OCI-LY7 (cell line): ENCODE data around the gene TIMM13. TPM values are rescaled to one million over a fixed set of nuclear protein-coding genes. Genes with fewer than 3 reads are reported as not detected.

Source experiments
- BruUV-seq: library from RNA; stranded (reverse); fragments of 400-500 nt; replicated peaks from 2 replicates; lab custom pipeline; 2021; lab: Mats Ljungman, UMichigan
- CTCF ChIA-PET: fragments of 300-600 bp; sonication (Branson Sonifier 250); formaldehyde crosslinking; loops from one replicate; lab custom pipeline; 2022; ENCODE audit warnings: antibody characterized with exemption; ENCODE audit not compliant: unreplicated experiment; lab: Charles Lee
- POLR2A ChIA-PET: fragments of 300-600 bp; sonication (Branson Sonifier 250); formaldehyde crosslinking; loops from one replicate; lab custom pipeline; 2022; ENCODE audit warnings: antibody characterized with exemption; lab: Charles Lee
- DNase-seq: peaks from one replicate; pipeline ENCODE4 v3.0.0-alpha.2; 2015; ENCODE audit warnings: low spot score
- H2AFZ ChIP-seq: fragments of 200-600 bp; sonication (generic), shearing (Covaris generic); 2 replicates; pipeline ENCODE4 v1.6.1; 2014; ENCODE audit warnings: mild to moderate bottlenecking, antibody characterized with exemption, low read length, moderate library complexity
- H3K27ac ChIP-seq: fragments of 200-600 bp; sonication (generic); 2 replicates; pipeline ENCODE4 v1.5.1; 2014; ENCODE audit warnings: mixed run types, low read depth, mild to moderate bottlenecking, moderate library complexity, low read length, inconsistent platforms; ENCODE audit not compliant: poor library complexity, severe bottlenecking
- H3K36me3 ChIP-seq: fragments of 200-600 bp; sonication (generic); 2 replicates; pipeline ENCODE4 v1.6.1; 2014; ENCODE audit warnings: mild to moderate bottlenecking, antibody characterized with exemption, low read length, moderate library complexity, mixed read lengths; ENCODE audit not compliant: insufficient read depth
- H3K4me1 ChIP-seq: fragments of 200-600 bp; sonication (generic); 2 replicates; pipeline ENCODE4 v1.5.1; 2014; ENCODE audit warnings: mild to moderate bottlenecking, low read length; ENCODE audit not compliant: insufficient read depth, poor library complexity, severe bottlenecking
- H3K4me2 ChIP-seq: fragments of 200-600 bp; sonication (generic); 2 replicates; pipeline ENCODE4 v1.6.1; 2014; ENCODE audit warnings: mild to moderate bottlenecking, low read length
- H3K4me3 ChIP-seq: fragments of 200-600 bp; sonication (generic); 2 replicates; pipeline ENCODE4 v1.5.1; 2014; ENCODE audit warnings: mild to moderate bottlenecking, low read depth, low read length; ENCODE audit not compliant: poor library complexity, severe bottlenecking
- H3K79me2 ChIP-seq: fragments of 200-600 bp; sonication (generic); 2 replicates; pipeline ENCODE4 v1.6.1; 2016; ENCODE audit warnings: low read depth, mild to moderate bottlenecking, low read length, moderate library complexity, mixed read lengths; ENCODE audit not compliant: insufficient read depth
- H3K9me2 ChIP-seq: fragments of 200-600 bp; sonication (generic); 2 replicates; pipeline ENCODE4 v1.6.1; 2016; ENCODE audit warnings: mild to moderate bottlenecking, low read length, mixed read lengths; ENCODE audit not compliant: insufficient read depth
- H3K9me3 ChIP-seq: fragments of 200-600 bp; sonication (generic); 2 replicates; pipeline ENCODE4 v1.6.1; 2014; ENCODE audit warnings: mild to moderate bottlenecking, mixed run types, low read length, mixed read lengths
- H4K20me1 ChIP-seq: fragments of 200-600 bp; sonication (generic); 2 replicates; pipeline ENCODE4 v1.6.1; 2014; ENCODE audit warnings: mild to moderate bottlenecking, antibody characterized with exemption, low read length, moderate library complexity, mixed read lengths; ENCODE audit not compliant: insufficient read depth
- EZH2phosphoT487 ChIP-seq: fragments of 200-600 bp; sonication (generic); IDR thresholded peaks from 2 replicates; pipeline ENCODE4 v1.6.1; 2018; ENCODE audit warnings: low read depth, borderline replicate concordance, mild to moderate bottlenecking, mixed run types, antibody characterized with exemption, low read length, moderate library complexity, mixed read lengths
- intact Hi-C: fragments of 100-400 bp; cut with micrococcal nuclease; formaldehyde crosslinking; loops from one replicate; pipeline ENCODE4 v1.10.0; 2022; ENCODE audit not compliant: unreplicated experiment
- total RNA-seq, 2 experiments: library from RNA; depleted of rRNA in 1 of 2; stranded (reverse); fragments of >200 nt in 1 of 2; shearing (Covaris generic) in 1 of 2; gene quantifications; 2 replicates each; pipeline ENCODE4 v1.2.3, GENCODE V29; 2014 to 2022
- TF ChIP-seq, protein P1 (sequence below): fragments of 200-600 bp; sonication (generic); conservative IDR thresholded peaks from 2 replicates; pipeline ENCODE4 v1.5.1; 2014; ENCODE audit warnings: mild to moderate bottlenecking, antibody characterized with exemption, low read length, moderate library complexity, mixed read lengths

Gene TIMM13
- total RNA-seq, 2 experiments from 2014 or later, result 55.4 to 120 TPM

DNA sequence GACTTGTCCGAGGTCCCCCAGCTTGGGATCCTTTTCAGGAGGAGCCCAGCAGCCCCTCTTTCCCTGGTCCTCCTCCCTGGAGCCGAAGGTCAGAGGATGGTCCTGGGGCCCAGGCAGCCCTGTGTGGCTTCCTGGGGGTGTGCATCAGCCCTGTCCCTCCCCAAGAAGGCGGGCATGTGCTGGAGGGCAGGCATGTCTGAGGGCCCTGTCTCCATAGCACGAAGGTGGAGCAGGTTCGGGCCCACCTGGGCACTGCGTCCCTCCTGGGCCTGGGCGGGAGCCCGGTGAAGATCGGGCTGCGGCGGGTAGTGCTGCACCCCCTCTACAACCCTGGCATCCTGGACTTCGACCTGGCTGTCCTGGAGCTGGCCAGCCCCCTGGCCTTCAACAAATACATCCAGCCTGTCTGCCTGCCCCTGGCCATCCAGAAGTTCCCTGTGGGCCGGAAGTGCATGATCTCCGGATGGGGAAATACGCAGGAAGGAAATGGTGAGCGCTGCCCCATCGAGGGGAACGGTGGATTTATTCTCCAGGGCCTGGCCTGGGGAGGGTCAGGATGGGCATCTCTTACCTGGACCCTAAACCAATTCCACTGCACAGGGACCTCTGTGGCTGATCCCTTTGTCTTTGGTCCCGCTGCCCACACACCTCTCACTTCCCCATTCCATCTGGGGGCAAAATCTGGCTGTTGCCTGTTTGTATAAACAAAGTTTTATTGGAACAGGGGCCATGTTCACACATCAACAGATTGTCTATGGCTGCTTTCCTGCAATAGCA lies 10.9 kb downstream of the TIMM13 start:
- CTCF ChIA-PET, result no interaction called here
- BruUV-seq, result no TSS peak
- no peak for TF ChIP-seq EZH2phosphoT487
- TF ChIP-seq, protein P1, sequence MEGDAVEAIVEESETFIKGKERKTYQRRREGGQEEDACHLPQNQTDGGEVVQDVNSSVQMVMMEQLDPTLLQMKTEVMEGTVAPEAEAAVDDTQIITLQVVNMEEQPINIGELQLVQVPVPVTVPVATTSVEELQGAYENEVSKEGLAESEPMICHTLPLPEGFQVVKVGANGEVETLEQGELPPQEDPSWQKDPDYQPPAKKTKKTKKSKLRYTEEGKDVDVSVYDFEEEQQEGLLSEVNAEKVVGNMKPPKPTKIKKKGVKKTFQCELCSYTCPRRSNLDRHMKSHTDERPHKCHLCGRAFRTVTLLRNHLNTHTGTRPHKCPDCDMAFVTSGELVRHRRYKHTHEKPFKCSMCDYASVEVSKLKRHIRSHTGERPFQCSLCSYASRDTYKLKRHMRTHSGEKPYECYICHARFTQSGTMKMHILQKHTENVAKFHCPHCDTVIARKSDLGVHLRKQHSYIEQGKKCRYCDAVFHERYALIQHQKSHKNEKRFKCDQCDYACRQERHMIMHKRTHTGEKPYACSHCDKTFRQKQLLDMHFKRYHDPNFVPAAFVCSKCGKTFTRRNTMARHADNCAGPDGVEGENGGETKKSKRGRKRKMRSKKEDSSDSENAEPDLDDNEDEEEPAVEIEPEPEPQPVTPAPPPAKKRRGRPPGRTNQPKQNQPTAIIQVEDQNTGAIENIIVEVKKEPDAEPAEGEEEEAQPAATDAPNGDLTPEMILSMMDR, result no peak

DNA sequence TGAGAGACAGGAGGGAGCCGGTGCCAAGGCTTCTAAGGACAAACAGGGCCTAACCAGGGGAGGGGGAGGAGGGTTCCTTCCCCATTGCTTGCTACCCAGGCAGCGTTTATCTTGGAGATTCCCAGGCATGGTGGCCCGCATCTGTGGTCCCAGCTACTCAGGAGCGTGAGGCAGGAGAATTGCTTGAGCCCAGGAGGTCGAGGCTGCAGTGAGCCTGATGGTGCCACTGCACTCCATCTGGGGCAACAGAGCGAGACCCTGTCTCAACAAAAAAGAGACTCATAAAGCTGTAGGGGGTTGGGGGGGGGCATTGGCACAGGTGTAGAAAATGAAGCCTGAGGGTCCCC lies 11.4 kb downstream of the TIMM13 start:
- POLR2A ChIA-PET, result no interaction called here
- Histone ChIP-seq H3K79me2 (peaks cover 6% of the 10 kb centered on the region; the same call in 1 of the 2 replicates), H4K20me1 (no peaks in the 10 kb centered on the region), H3K4me2 (no peak overlapping the region), H3K36me3 (peaks cover 29% of the 10 kb centered on the region), H3K4me1 (no peaks in the 10 kb centered on the region), H3K9me3 (no peaks in the 10 kb centered on the region), H3K9me2 (no peaks in the 10 kb centered on the region), H2AFZ (no peak overlapping the region), H3K27ac (no peak overlapping the region), H3K4me3 (no peak overlapping the region)
- DNase-seq, result no peak
- TF ChIP-seq, protein P1, result no peak
- TF ChIP-seq EZH2phosphoT487, result no peak
- no TSS peak for BruUV-seq
- intact Hi-C loops, result no loop called here
- CTCF ChIA-PET, result no interaction called here

More for the DNA sequence above, 10.9 kb downstream of the TIMM13 start:
- no peaks in the 10 kb centered on the region for H3K9me3 ChIP-seq
- no peak overlapping the region for H3K4me3 ChIP-seq
- H4K20me1 ChIP-seq, result no peaks in the 10 kb centered on the region
- POLR2A ChIA-PET, result interaction anchor here (0.7 kb wide), 1 partner anchor 20 kb away, joined by 3 read pairs; no protein-coding TSS in a partner anchor
- H2AFZ ChIP-seq, result no peak overlapping the region
- peaks cover 8% of the 10 kb centered on the region; the same call in 1 of the 2 replicates for H3K79me2 ChIP-seq
- no peak overlapping the region for H3K4me2 ChIP-seq
- no peak overlapping the region for H3K27ac ChIP-seq
- H3K9me2 ChIP-seq, result no peaks in the 10 kb centered on the region
- no peak for DNase-seq
- H3K4me1 ChIP-seq, result no peaks in the 10 kb centered on the region
- peaks cover 31% of the 10 kb centered on the region for H3K36me3 ChIP-seq
- intact Hi-C loops, result no loop called here

DNA sequence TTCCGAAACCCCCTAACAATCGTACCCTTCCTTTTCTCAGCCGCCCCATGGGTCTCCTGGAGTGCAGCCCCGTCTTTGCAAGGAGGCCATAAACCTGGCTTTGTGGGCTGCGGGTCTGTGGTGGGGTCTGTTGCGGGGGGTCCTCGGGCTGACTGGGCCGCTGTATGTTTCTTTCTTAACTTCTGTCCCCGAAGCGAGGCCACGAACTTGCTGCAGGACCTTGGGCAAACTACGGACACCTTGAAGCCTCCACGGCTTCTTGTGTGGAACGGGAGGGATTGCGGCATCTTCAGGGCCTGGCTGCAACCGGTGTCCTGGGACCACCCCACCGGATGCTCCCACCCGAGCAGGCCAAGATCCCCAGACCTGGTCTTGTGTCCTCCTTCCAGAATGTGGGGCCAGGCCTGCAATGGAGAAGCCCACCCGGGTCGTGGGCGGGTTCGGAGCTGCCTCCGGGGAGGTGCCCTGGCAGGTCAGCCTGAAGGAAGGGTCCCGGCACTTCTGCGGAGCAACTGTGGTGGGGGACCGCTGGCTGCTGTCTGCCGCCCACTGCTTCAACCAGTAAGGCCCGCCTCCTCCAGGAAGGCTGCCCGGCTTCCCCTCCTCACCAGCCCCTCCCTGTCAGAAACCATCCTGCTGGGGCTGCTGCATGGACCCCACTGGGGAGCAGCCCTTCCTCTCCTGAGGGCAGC lies 12.0 kb downstream of the TIMM13 start:
- Histone ChIP-seq H3K4me3 (no peak overlapping the region), H3K4me1 (no peaks in the 10 kb centered on the region), H3K79me2 (peaks cover 1% of the 10 kb centered on the region; the same call in 1 of the 2 replicates), H3K9me3 (no peaks in the 10 kb centered on the region), H4K20me1 (no peaks in the 10 kb centered on the region), H3K9me2 (no peaks in the 10 kb centered on the region), H3K36me3 (peaks cover 27% of the 10 kb centered on the region), H3K27ac (no peak overlapping the region), H2AFZ (no peak overlapping the region), H3K4me2 (no peak overlapping the region)
- POLR2A ChIA-PET, result no interaction called here
- no peak for TF ChIP-seq EZH2phosphoT487
- TF ChIP-seq, protein P1, result no peak
- no peak for DNase-seq
- intact Hi-C loops, result no loop called here
- BruUV-seq, result no TSS peak
- CTCF ChIA-PET, result no interaction called here
